GM12891 (cell line): ENCODE results near the gene DNAJB4.

Experiments
- POLR2A ChIP-seq: IDR thresholded peaks from 2 replicates; pipeline ENCODE4 v1.6.1; 2011; ENCODE audit warnings: low read depth, low read length, control low read depth
- POLR2AphosphoS5 ChIP-seq: IDR thresholded peaks from 2 replicates; pipeline ENCODE4 v1.6.1; 2011; ENCODE audit warnings: low read depth, low read length, control low read depth
- TAF1 ChIP-seq: IDR thresholded peaks from 2 replicates; pipeline ENCODE4 v1.6.1; 2011; ENCODE audit warnings: low read depth, low read length, control low read depth

DNA sequence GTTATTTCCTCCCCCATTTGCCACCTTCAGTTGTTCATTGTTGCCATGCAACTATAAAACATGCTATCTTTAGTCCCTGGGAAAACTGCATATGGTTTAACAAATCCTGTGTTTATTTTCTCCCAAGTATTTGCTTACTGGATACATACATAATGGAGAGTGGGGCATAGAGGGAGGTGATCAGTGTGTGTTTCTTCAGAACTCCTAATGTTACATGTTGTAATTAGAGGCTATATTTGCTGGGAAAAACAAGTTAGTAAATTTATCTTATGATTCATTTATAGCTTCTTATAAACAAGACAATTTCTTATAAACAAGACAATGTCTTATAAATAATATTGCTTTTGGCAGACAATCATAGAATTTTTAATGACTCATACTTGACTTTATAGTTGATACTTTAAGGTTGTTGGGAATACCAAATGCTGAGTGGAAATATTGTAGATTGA is 33.8 kb downstream of the DNAJB4 start:
- TF ChIP-seq POLR2AphosphoS5: no peak
- no peak for TF ChIP-seq TAF1
- TF ChIP-seq POLR2A: no peak
